Measurements from ENCODE around the gene SGSH. TPM values are rescaled to one million over a fixed set of nuclear protein-coding genes. Genes with fewer than 3 reads are reported as not detected.

SGSH gene
- total RNA-seq, 4 donors from 2014 or later: 14.4 to 39.7 (median 38.4) TPM

- Histone ChIP-seq H3K4me3 (no peak overlapping the region), H3K27ac (no peak overlapping the region), H3K9me3 (peaks cover 0 to 16% of the 10 kb centered on the region in 2 donors), H3K36me3 (no peaks in the 10 kb centered on the region), H3K27me3 (no peaks in the 10 kb centered on the region), H3K4me1 (no peaks in the 10 kb centered on the region)
- no peak for DNase-seq
- TF ChIP-seq CTCF (IDR thresholded peaks at IDR 0.05) (no peak), POLR2A (IDR thresholded peaks at IDR 0.05) (no peak)
- intact Hi-C loops (cut with DNase I; ENCODE audit: low total_unique reads): no loop called here
Observed at GRCh38 chr17:80229011-80229410, 8.9 kb upstream of the SGSH start.

- no peaks in the 10 kb centered on the region for H3K27me3 ChIP-seq
- no peak for DNase-seq
- intact Hi-C loops (cut with DNase I; ENCODE audit: low total_unique reads): no loop called here
- H3K36me3 ChIP-seq: no peaks in the 10 kb centered on the region
- H3K4me1 ChIP-seq: no peaks in the 10 kb centered on the region
- peaks cover 0 to 16% of the 10 kb centered on the region in 2 donors for H3K9me3 ChIP-seq
- H3K27ac ChIP-seq: no peak overlapping the region
- H3K4me3 ChIP-seq: no peak overlapping the region
- no peak for TF ChIP-seq CTCF (IDR thresholded peaks at IDR 0.05)
- no peak for TF ChIP-seq POLR2A (IDR thresholded peaks at IDR 0.05)
Observed at GRCh38 chr17:80228477-80228876, 8.3 kb upstream of the SGSH start.

- Histone ChIP-seq H3K27ac (no peak overlapping the region), H3K4me1 (no peaks in the 10 kb centered on the region), H3K4me3 (no peak overlapping the region), H3K27me3 (no peaks in the 10 kb centered on the region), H3K9me3 (peaks cover 0 to 10% of the 10 kb centered on the region in 2 donors), H3K36me3 (no peaks in the 10 kb centered on the region)
- intact Hi-C loops (cut with DNase I; ENCODE audit: low total_unique reads): no loop called here
- no peak for TF ChIP-seq POLR2A (IDR thresholded peaks at IDR 0.05)
- no peak for TF ChIP-seq CTCF (IDR thresholded peaks at IDR 0.05)
- DNase-seq: no peak
Observed at GRCh38 chr17:80227666-80228065, 7.5 kb upstream of the SGSH start.

- Histone ChIP-seq H3K9me3 (peaks cover 0 to 5% of the 10 kb centered on the region in 2 donors), H3K27me3 (no peaks in the 10 kb centered on the region), H3K36me3 (no peaks in the 10 kb centered on the region), H3K4me1 (no peaks in the 10 kb centered on the region), H3K4me3 (no peak overlapping the region), H3K27ac (no peak overlapping the region)
- TF ChIP-seq POLR2A (IDR thresholded peaks at IDR 0.05) (no peak), CTCF (IDR thresholded peaks at IDR 0.05) (no peak)
- intact Hi-C loops (cut with DNase I; ENCODE audit: low total_unique reads): no loop called here
- no peak for DNase-seq
Observed at GRCh38 chr17:80227156-80227555, 7.0 kb upstream of the SGSH start.

GRCh38 chr17:80225230-80225629 lies 5.1 kb upstream of the SGSH start:
- Histone ChIP-seq H3K27me3 (no peaks in the 10 kb centered on the region), H3K4me3 (no peak overlapping the region), H3K4me1 (peaks cover 0 to 6% of the 10 kb centered on the region in 2 donors), H3K36me3 (no peaks in the 10 kb centered on the region), H3K9me3 (no peaks in the 10 kb centered on the region), H3K27ac (no peak overlapping the region)
- intact Hi-C loops (cut with DNase I; ENCODE audit: low total_unique reads): no loop called here
- no peak for TF ChIP-seq CTCF (IDR thresholded peaks at IDR 0.05)
- TF ChIP-seq POLR2A (IDR thresholded peaks at IDR 0.05): no peak
- DNase-seq: no peak

Data from uterus (tissue), 4 donors.